ENCODE data around the gene USE1.

The USE1 gene

GRCh38 chr19:17215127-17215971, at the start of gene USE1:
Gene USE1, plus strand, starts transcription at chr19:17215357. Its CDS starts 49 bp downstream, at chr19:17215406.
- no peak for TF ChIP-seq CTCF (IDR thresholded peaks at IDR 0.05; ENCODE audit: insufficient read depth, missing control alignments)
- DNase-seq (ENCODE audit: insufficient read length, low spot score) (peak; percentile 92), FAIRE-seq (no peak)

GRCh38 chr19:17165715-17166114, 49.4 kb upstream of the USE1 start:
- no peak for DNase-seq (ENCODE audit: insufficient read length, low spot score)
- no peak for FAIRE-seq
- no peak for TF ChIP-seq CTCF (IDR thresholded peaks at IDR 0.05; ENCODE audit: insufficient read depth, missing control alignments)

- no peak for TF ChIP-seq CTCF (IDR thresholded peaks at IDR 0.05; ENCODE audit: insufficient read depth, missing control alignments)
- DNase-seq (ENCODE audit: insufficient read length, low spot score): no peak
- no peak for FAIRE-seq
Measured at GRCh38 chr19:17170538-17171297, 44.4 kb upstream of the USE1 start.

GRCh38 chr19:17171874-17172273, 43.3 kb upstream of the USE1 start:
- DNase-seq (ENCODE audit: insufficient read length, low spot score): no peak
- no peak for FAIRE-seq
- no peak for TF ChIP-seq CTCF (IDR thresholded peaks at IDR 0.05; ENCODE audit: insufficient read depth, missing control alignments)

- DNase-seq (ENCODE audit: insufficient read length, low spot score) (no peak), FAIRE-seq (no peak)
- no peak for TF ChIP-seq CTCF (IDR thresholded peaks at IDR 0.05; ENCODE audit: insufficient read depth, missing control alignments)
Measured at GRCh38 chr19:17172624-17173345, 42.4 kb upstream of the USE1 start.

- FAIRE-seq: no peak
- no peak for DNase-seq (ENCODE audit: insufficient read length, low spot score)
- no peak for TF ChIP-seq CTCF (IDR thresholded peaks at IDR 0.05; ENCODE audit: insufficient read depth, missing control alignments)
Measured at GRCh38 chr19:17178291-17178690, 36.9 kb upstream of the USE1 start.

All from D721Med (cell line).